GM12878 (cell line): Measurements from ENCODE around the gene NSFL1C. TPM values are rescaled to one million over a fixed set of nuclear protein-coding genes. Genes with fewer than 3 reads are reported as not detected.

ENCODE experiments used
- ATAC-seq: fragments of 200-7000 bp; cut with Tn5 transposase; 3 replicates; pipeline ENCODE4 v1.9.1; 2020; ENCODE audit warnings: mild to moderate bottlenecking, moderate library complexity
- BruUV-seq: library from RNA; stranded (reverse); fragments of 400-500 nt; replicated peaks from 2 replicates; lab custom pipeline; 2021; lab: Mats Ljungman, UMichigan
- CTCF ChIA-PET: fragments of 300-600 bp; sonication (Branson Sonifier 250); formaldehyde crosslinking; extraction: SDS; loops from one replicate; lab custom pipeline; 2021; ENCODE audit warnings: inconsistent platforms; lab: Yijun Ruan, JAX
- POLR2A ChIA-PET: fragments of 350-600 bp; formaldehyde crosslinking; extraction: SDS; loops from one replicate; lab custom pipeline; 2021; ENCODE audit warnings: inconsistent platforms; lab: Charles Lee
- RAD21 ChIA-PET: fragments of 300-600 bp; sonication (Branson Sonifier 250); formaldehyde crosslinking; loops from one replicate; lab custom pipeline; 2023; ENCODE audit warnings: antibody characterized with exemption; ENCODE audit not compliant: unreplicated experiment; lab: Charles Lee
- SMC1A ChIA-PET: fragments of 300-600 bp; sonication (Branson Sonifier 250); formaldehyde crosslinking; loops from one replicate; lab custom pipeline; 2023; ENCODE audit not compliant: unreplicated experiment, uncharacterized antibody; lab: Charles Lee
- DNase-seq: peaks from one replicate; pipeline ENCODE4 v3.0.0-alpha.2; 2011; ENCODE audit warnings: low read depth, low spot score
- FAIRE-seq: peaks from 3 replicates; lab custom pipeline; 2011; peaks lifted over from hg19 to GRCh38; lab: Jason Lieb, UNC
- H2AFZ ChIP-seq: 2 replicates; pipeline ENCODE4 v1.6.0; 2011; ENCODE audit warnings: low read depth, low read length, control low read depth; ENCODE audit not compliant: control insufficient read depth
- H3K27ac ChIP-seq: 2 replicates; pipeline ENCODE4 v1.5.1; 2011; ENCODE audit warnings: control low read depth; ENCODE audit not compliant: control insufficient read depth, insufficient read depth
- H3K27me3 ChIP-seq, 2 experiments: replicated peaks in 1 of 2; 2 replicates each; pipeline versions ENCODE4 v1.6.0 to v1.6.1; 2011; ENCODE audit warnings: low read length in 1 of 2; ENCODE audit not compliant: control insufficient read depth in 2 of 2, insufficient read depth in 2 of 2
- H3K36me3 ChIP-seq, 2 experiments: 2 replicates each; pipeline ENCODE4 v1.5.1; 2011; ENCODE audit warnings: low read length in 1 of 2; ENCODE audit not compliant: control insufficient read depth in 2 of 2, insufficient read depth in 2 of 2
- H3K4me1 ChIP-seq: 2 replicates; pipeline ENCODE4 v1.6.1; 2011; ENCODE audit warnings: mild to moderate bottlenecking, low read length, moderate library complexity, mixed read lengths; ENCODE audit not compliant: control insufficient read depth, insufficient read depth
- H3K4me2 ChIP-seq: 2 replicates; pipeline ENCODE4 v1.6.0; 2011; ENCODE audit warnings: control low read depth; ENCODE audit not compliant: control insufficient read depth, insufficient read depth
- H3K4me3 ChIP-seq: fragments of 200-600 bp; sonication (generic); 2 replicates; pipeline ENCODE4 v1.5.1; 2016
- H3K79me2 ChIP-seq: 2 replicates; pipeline ENCODE4 v1.6.0; 2011; ENCODE audit warnings: low read length; ENCODE audit not compliant: control insufficient read depth, insufficient read depth
- H3K9ac ChIP-seq: 2 replicates; pipeline ENCODE4 v1.8.0; 2011; ENCODE audit warnings: low read length, control low read depth, mixed read lengths; ENCODE audit not compliant: control insufficient read depth, insufficient read depth
- H3K9me3 ChIP-seq: replicated peaks from 3 replicates; pipeline ENCODE4 v1.5.1; 2011; ENCODE audit warnings: mild to moderate bottlenecking, low read length; ENCODE audit not compliant: control insufficient read depth, insufficient read depth
- H4K20me1 ChIP-seq: 2 replicates; pipeline ENCODE4 v1.6.0; 2011; ENCODE audit not compliant: control insufficient read depth, insufficient read depth
- BCL3 ChIP-seq: IDR thresholded peaks from 2 replicates; pipeline ENCODE4 v1.6.1; 2011; ENCODE audit warnings: borderline replicate concordance, low read depth, mild to moderate bottlenecking, moderate library complexity, low read length; ENCODE audit not compliant: insufficient read depth, poor library complexity, severe bottlenecking
- HSF1 ChIP-seq: fragments of 150-350 bp; IDR thresholded peaks from 2 replicates; pipeline ENCODE4 v1.6.1; 2014; ENCODE audit warnings: mild to moderate bottlenecking, low read depth, low read length
- MEF2A ChIP-seq: IDR thresholded peaks from 2 replicates; pipeline ENCODE4 v1.6.1; 2011; ENCODE audit warnings: low read depth, mild to moderate bottlenecking, low read length, moderate library complexity; ENCODE audit not compliant: insufficient read depth
- MEF2B ChIP-seq: fragments of 450-650 bp; IDR thresholded peaks from 2 replicates; pipeline ENCODE4 v1.6.1; 2018; ENCODE audit warnings: mild to moderate bottlenecking, moderate library complexity; ENCODE audit not compliant: partially characterized antibody, poor library complexity, severe bottlenecking
- MLLT1 ChIP-seq: fragments of 450-650 bp; IDR thresholded peaks from 2 replicates; pipeline ENCODE4 v1.6.1; 2016; ENCODE audit warnings: mild to moderate bottlenecking
- NFIC ChIP-seq: IDR thresholded peaks from 2 replicates; pipeline ENCODE4 v1.6.1; 2012; ENCODE audit warnings: low read depth, mild to moderate bottlenecking, inconsistent platforms, low read length, moderate library complexity
- RAD21 ChIP-seq: IDR thresholded peaks from 2 replicates; pipeline ENCODE4 v1.6.1; 2011; ENCODE audit warnings: mild to moderate bottlenecking, low read depth, low read length, moderate library complexity; ENCODE audit not compliant: insufficient read depth
- TCF3 ChIP-seq: IDR thresholded peaks from 2 replicates; pipeline ENCODE4 v1.6.1; 2012; ENCODE audit warnings: low read depth, mild to moderate bottlenecking, low read length, borderline replicate concordance; ENCODE audit not compliant: insufficient read depth
- WGBS: methylation state at CpG from one replicate; pipeline ENCODE4 v1.1.6; 2016; ENCODE audit warnings: low lambda C conversion rate; ENCODE audit not compliant: insufficient replicate concordance, insufficient coverage; ENCODE audit errors: missing lambda C conversion rate; 5-methylcytosine and 5-hydroxymethylcytosine counted together
- in situ Hi-C: fragments of 300-500 bp; cut with MboI; formaldehyde crosslinking; loops from 9 replicates; pipeline ENCODE4 v1.14.3; 2018; ENCODE audit warnings: mixed read lengths
- intact Hi-C: fragments of 100-400 bp; cut with micrococcal nuclease; formaldehyde crosslinking; loops from one replicate; pipeline ENCODE4 v1.14.2; 2022; ENCODE audit not compliant: unreplicated experiment
- polyA plus RNA-seq, 11 experiments: library from polyadenylated mRNA; depleted of rRNA in 4 of 11; unstranded in 6 of 11; stranded (reverse) in 5 of 11; fragments of >200 nt; fragmentation: Nextera tagmentation in 4 of 11; fragmentation: Illumina TruSeq in 1 of 11; extraction: Ambion mirVana in 4 of 11; extraction: Trizol in 1 of 11; gene quantifications; 1 replicate in 1 of 11; 2 replicates in 10 of 11; pipeline versions ENCODE4 v1.2.1 to v1.2.3, GENCODE V29; 2011 to 2016; ENCODE audit warnings: inconsistent platforms in 2 of 11, missing spikeins in 2 of 11, low read depth in 1 of 11
- total RNA-seq, 4 experiments: library from RNA; depleted of rRNA in 3 of 4; stranded (reverse); fragments of >200 nt in 3 of 4; fragmentation: Illumina TruSeq in 1 of 4; extraction: Trizol in 1 of 4; gene quantifications; 2 replicates each; pipeline versions ENCODE4 v1.2.1 to v1.2.3, GENCODE V29; 2013 to 2021
- TF ChIP-seq, protein P1 (sequence below): IDR thresholded peaks from 2 replicates; pipeline ENCODE4 v1.6.1; 2012; ENCODE audit warnings: low read depth, low read length, improper control_type of control experiment
- TF ChIP-seq, protein P2 (sequence below): fragments of 450-650 bp; conservative IDR thresholded peaks from 2 replicates; pipeline ENCODE4 v1.6.1; 2017; ENCODE audit warnings: mild to moderate bottlenecking, moderate library complexity
- TF ChIP-seq, protein P3 (sequence below): fragments of 450-650 bp; IDR thresholded peaks from 2 replicates; pipeline ENCODE4 v1.6.1; 2017; ENCODE audit warnings: mild to moderate bottlenecking, low read depth, inconsistent platforms; ENCODE audit not compliant: poor library complexity, severe bottlenecking

The NSFL1C gene
- total and polyA plus RNA-seq, 10 of the 15 experiments (the other 5 are each of a cell fraction or from before 2014, with no cell fraction given), result 21.5 to 100 (median 38.1) TPM

DNA sequence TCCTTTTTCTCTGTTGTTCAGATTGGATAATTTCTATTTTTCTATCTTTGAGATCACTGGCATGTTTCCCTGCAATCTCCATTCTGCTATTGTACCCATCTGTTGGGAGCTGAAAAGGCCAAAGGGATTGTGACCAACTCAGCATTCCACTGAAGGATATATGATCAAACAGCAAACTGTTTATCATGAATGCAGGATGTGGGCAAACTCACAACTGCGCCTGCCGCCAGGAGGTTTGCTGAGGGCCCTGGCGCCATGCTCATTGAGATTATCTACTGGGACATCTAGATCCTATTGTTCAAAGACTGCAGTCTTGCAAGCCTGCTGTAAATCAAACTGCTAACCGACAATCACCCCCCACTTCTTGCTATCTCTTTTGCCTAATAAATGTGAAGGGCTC is 69.9 kb downstream of the NSFL1C start (continued):
- TF ChIP-seq BCL3, result no peak
- TF ChIP-seq, protein P1, sequence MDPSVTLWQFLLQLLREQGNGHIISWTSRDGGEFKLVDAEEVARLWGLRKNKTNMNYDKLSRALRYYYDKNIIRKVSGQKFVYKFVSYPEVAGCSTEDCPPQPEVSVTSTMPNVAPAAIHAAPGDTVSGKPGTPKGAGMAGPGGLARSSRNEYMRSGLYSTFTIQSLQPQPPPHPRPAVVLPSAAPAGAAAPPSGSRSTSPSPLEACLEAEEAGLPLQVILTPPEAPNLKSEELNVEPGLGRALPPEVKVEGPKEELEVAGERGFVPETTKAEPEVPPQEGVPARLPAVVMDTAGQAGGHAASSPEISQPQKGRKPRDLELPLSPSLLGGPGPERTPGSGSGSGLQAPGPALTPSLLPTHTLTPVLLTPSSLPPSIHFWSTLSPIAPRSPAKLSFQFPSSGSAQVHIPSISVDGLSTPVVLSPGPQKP, result no peak
- no peak for TF ChIP-seq HSF1

DNA sequence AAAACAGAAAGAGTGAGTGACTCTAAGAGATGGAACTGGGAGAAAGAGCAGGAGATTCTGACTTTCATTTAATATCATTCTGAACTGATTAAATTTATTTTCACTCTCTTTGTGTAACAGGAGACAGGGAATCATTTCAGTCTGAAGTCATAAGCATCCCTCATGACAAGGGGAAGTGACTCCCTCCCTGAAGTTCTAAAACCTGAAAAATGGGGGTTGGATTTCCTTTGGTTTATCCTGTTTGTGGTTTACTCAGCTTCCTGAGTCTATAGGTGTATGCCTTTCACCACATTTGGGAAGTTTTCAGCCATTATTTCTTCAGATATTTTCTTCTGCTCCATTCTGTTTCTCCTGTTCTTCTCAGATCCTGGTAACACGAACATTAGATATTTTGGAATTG is 70.4 kb downstream of the NSFL1C start:
- RAD21 ChIA-PET, result interaction anchor here (1.0 kb wide), 1 partner anchor 108 kb away, joined by 3 read pairs; no protein-coding TSS in a partner anchor
- POLR2A ChIA-PET, result no interaction called here
- 0% methylated on average over 1 of the region's 1 CpG for WGBS
- ATAC-seq (no peak), DNase-seq (no peak), FAIRE-seq (no peak)
- SMC1A ChIA-PET, result no interaction called here
- no peaks in the 10 kb centered on the region for H4K20me1 ChIP-seq
- no peaks in the 10 kb centered on the region; a peak in 2 of 4 replicates for H3K27me3 ChIP-seq
- BruUV-seq, result no TSS peak
- peaks cover 4% of the 10 kb centered on the region; the same call in 1 of the 2 replicates for H3K4me1 ChIP-seq
- no peak overlapping the region for H3K4me3 ChIP-seq
- no peak overlapping the region for H3K9ac ChIP-seq
- peaks cover 17% of the 10 kb centered on the region for H3K79me2 ChIP-seq
- H3K36me3 ChIP-seq, result no peaks in the 10 kb centered on the region
- intact Hi-C loops (loop anchor here (5.0 kb wide), 1 partner anchor 84 kb away; no protein-coding TSS in a partner anchor), in situ Hi-C loops (no loop called here)
- no peaks in the 10 kb centered on the region for H3K9me3 ChIP-seq
- H3K27ac ChIP-seq, result no peak overlapping the region
- H2AFZ ChIP-seq, result no peak overlapping the region
- H3K4me2 ChIP-seq, result no peak overlapping the region
- CTCF ChIA-PET, result interaction anchor here (0.5 to 4.3 kb wide), 7 partner anchors 10 to 83 kb away, joined by 3 to 16 read pairs (median 7); no protein-coding TSS in a partner anchor
- TF ChIP-seq, protein P2, sequence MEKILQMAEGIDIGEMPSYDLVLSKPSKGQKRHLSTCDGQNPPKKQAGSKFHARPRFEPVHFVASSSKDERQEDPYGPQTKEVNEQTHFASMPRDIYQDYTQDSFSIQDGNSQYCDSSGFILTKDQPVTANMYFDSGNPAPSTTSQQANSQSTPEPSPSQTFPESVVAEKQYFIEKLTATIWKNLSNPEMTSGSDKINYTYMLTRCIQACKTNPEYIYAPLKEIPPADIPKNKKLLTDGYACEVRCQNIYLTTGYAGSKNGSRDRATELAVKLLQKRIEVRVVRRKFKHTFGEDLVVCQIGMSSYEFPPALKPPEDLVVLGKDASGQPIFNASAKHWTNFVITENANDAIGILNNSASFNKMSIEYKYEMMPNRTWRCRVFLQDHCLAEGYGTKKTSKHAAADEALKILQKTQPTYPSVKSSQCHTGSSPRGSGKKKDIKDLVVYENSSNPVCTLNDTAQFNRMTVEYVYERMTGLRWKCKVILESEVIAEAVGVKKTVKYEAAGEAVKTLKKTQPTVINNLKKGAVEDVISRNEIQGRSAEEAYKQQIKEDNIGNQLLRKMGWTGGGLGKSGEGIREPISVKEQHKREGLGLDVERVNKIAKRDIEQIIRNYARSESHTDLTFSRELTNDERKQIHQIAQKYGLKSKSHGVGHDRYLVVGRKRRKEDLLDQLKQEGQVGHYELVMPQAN, result no peak
- TF ChIP-seq, protein P3, sequence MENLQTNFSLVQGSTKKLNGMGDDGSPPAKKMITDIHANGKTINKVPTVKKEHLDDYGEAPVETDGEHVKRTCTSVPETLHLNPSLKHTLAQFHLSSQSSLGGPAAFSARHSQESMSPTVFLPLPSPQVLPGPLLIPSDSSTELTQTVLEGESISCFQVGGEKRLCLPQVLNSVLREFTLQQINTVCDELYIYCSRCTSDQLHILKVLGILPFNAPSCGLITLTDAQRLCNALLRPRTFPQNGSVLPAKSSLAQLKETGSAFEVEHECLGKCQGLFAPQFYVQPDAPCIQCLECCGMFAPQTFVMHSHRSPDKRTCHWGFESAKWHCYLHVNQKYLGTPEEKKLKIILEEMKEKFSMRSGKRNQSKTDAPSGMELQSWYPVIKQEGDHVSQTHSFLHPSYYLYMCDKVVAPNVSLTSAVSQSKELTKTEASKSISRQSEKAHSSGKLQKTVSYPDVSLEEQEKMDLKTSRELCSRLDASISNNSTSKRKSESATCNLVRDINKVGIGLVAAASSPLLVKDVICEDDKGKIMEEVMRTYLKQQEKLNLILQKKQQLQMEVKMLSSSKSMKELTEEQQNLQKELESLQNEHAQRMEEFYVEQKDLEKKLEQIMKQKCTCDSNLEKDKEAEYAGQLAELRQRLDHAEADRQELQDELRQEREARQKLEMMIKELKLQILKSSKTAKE, result no peak
- no peak for TF ChIP-seq MLLT1
- TF ChIP-seq TCF3, result no peak
- no peak for TF ChIP-seq MEF2B
- TF ChIP-seq RAD21, result no peak
- no peak for TF ChIP-seq MEF2A
- TF ChIP-seq NFIC, result no peak
